ENCODE measurements around the gene ZNF579. TPM values are rescaled to one million over a fixed set of nuclear protein-coding genes. Genes with fewer than 3 reads are reported as not detected.

ZNF579 gene
- total and polyA plus RNA-seq, 2 of the 13 experiments (the other 11 are each of a cell fraction or from before 2014, with no cell fraction given), result 2.1 to 2.9 TPM

DNA sequence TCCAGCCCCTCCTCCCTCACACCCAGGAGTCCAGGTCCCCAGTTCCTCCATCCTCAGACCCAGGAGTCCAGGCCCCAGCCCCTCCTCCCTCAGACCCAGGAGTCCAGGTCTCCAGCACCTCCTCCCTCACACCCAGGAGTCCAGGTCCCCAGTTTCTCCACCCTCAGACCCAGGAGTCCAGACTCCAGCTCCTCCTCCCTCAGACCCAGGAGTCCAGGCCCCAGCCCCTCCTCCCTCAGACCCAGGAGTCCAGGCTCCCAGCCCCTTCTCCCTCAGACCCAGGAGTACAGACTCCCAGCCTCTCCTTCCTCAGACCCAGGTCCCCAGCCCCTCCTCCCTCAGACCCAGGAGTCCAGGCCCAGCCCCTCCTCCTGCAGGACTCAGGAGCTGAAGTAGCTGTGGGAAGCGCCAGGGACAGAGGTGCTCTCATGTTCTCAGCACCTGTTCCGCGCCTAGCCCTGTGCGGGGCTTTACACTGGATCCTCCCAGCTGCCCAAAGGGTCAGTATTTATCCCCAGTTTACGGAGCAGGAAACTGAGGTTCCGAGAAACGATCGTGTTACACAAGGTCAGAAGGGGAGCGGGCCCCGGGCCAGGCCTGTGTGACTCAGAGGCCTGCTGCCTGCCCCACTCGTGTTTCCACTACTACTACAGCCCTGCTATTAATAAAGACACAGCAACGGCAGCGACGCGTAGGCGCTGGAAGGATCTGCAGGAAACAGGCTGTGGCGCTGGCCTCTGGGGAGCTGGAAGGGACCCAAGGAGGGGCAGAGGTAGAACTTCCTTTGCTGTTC lies 33.6 kb downstream of the ZNF579 start:
- Histone ChIP-seq H4K20me1 (ENCODE audit: insufficient read depth, low read length) (no peaks in the 10 kb centered on the region), H3K9me3 (ENCODE audit: low read length) (no peaks in the 10 kb centered on the region), H3K27ac (ENCODE audit: extremely low read length, insufficient read depth, low read length) (peak overlapping the region; percentile 0), H3K36me3 (replicated peaks in 1 of 2; ENCODE audit: control insufficient read depth in 1 of 2, insufficient read depth in 2 of 2, low read length in 2 of 2) (no peaks in the 10 kb centered on the region), H3K9ac (ENCODE audit: insufficient read depth, low read depth, low read length) (no peak overlapping the region; the same call in none of the 2 replicates), H3K4me1 (ENCODE audit: insufficient read depth, low read length) (peaks cover 59% of the 10 kb centered on the region), H3K27me3 (ENCODE audit: control insufficient read depth in 1 of 2, insufficient read depth in 2 of 2, low read length in 2 of 2) (no peaks in the 10 kb centered on the region; a peak in 1 of 5 replicates), H3K4me2 (ENCODE audit: low read depth, low read length) (peak overlapping the region; percentile 77), H3K79me2 (ENCODE audit: insufficient read depth, low read length) (no peaks in the 10 kb centered on the region), H2AFZ (ENCODE audit: low read length) (no peak overlapping the region), H3K4me3 (replicated peaks in 1 of 3; ENCODE audit: insufficient read depth in 1 of 3, low read depth in 2 of 3, low read length in 3 of 3) (peak overlapping the region in 2 of 3 experiments; percentile 36 to 69; a peak in 4 of 6 replicates)
- peak; percentile 35 for DNase-seq (ENCODE audit: low spot score)
- BruUV-seq (replicated peaks), result no TSS peak
- ChIA-PET POLR2A (interaction anchor here (0.7 to 2.4 kb wide), 14 partner anchors 8 to 85 kb away, joined by 3 to 12 read pairs (median 4); partner anchors contain the start of genes FIZ1, ISOC2, ZNF524 and ZNF579), CTCF (ENCODE audit: low intra/inter-chr PET ratio, low total read pairs) (no interaction called here)
- no peak for FAIRE-seq
- intact Hi-C loops (cut with micrococcal nuclease; ENCODE audit: unreplicated experiment), result no loop called here
- in situ Hi-C loops (cut with HindIII; ENCODE audit: extremely low pct_ligation_motif_present, low pct_unique_long_range_greater_than_20kb), result no loop called here
- WGBS (ENCODE audit: low lambda C conversion rate), result 1% methylated on average over 13 of the region's 17 CpGs
- ATAC-seq, result peak; percentile 20
- TF ChIP-seq ZNF350 (CRISPR knock-in tag; IDR thresholded peaks at IDR 0.05; ENCODE audit: borderline replicate concordance, low read depth) (no peak), ZNF333 (CRISPR knock-in tag; IDR thresholded peaks at IDR 0.05; ENCODE audit: borderline replicate concordance) (no peak), KDM2A (CRISPR knock-in tag; IDR thresholded peaks at IDR 0.05; ENCODE audit: borderline replicate concordance, low read depth) (peak; percentile 54; the same call in 1 of the 2 replicates), MTERF4 (CRISPR knock-in tag; IDR thresholded peaks at IDR 0.05) (0 out of 2 replicates have a peak, but pooled peaks have one; percentile 46), ZFP91 (CRISPR knock-in tag; IDR thresholded peaks at IDR 0.05; ENCODE audit: borderline replicate concordance) (0 out of 2 replicates have a peak, but pooled peaks have one; percentile 38), ZNF780A (CRISPR knock-in tag; IDR thresholded peaks at IDR 0.05) (no peak), GABPB1 (CRISPR knock-in tag; IDR thresholded peaks at IDR 0.05) (peak; percentile 5; the same call in 1 of the 2 replicates), ZNF407 (CRISPR knock-in tag; IDR thresholded peaks at IDR 0.05; ENCODE audit: not compliant biosample characterization) (no peak), HNRNPLL (IDR thresholded peaks at IDR 0.05; ENCODE audit: low read depth, low read length, poor library complexity, severe bottlenecking) (no peak), RCOR2 (CRISPR knock-in tag; IDR thresholded peaks at IDR 0.05) (peak; percentile 69; the same call in 1 of the 2 replicates), ZSCAN22 (CRISPR knock-in tag; IDR thresholded peaks at IDR 0.05) (peak; percentile 97)
